Neural cell (in vitro differentiated cells): ENCODE results near the gene ALPI.

Source experiments
- MXI1 ChIP-seq: fragments of 450-650 bp; conservative IDR thresholded peaks from 2 replicates; pipeline ENCODE4 v1.6.1; 2014; ENCODE audit warnings: antibody characterized with exemption, mild to moderate bottlenecking; ENCODE audit not compliant: poor library complexity, severe bottlenecking
- TF ChIP-seq, protein P1 (sequence below): fragments of 450-650 bp; IDR thresholded peaks from 2 replicates; pipeline ENCODE4 v1.5.1; 2014; ENCODE audit warnings: antibody characterized with exemption, mild to moderate bottlenecking, moderate library complexity; ENCODE audit not compliant: poor library complexity, severe bottlenecking

DNA sequence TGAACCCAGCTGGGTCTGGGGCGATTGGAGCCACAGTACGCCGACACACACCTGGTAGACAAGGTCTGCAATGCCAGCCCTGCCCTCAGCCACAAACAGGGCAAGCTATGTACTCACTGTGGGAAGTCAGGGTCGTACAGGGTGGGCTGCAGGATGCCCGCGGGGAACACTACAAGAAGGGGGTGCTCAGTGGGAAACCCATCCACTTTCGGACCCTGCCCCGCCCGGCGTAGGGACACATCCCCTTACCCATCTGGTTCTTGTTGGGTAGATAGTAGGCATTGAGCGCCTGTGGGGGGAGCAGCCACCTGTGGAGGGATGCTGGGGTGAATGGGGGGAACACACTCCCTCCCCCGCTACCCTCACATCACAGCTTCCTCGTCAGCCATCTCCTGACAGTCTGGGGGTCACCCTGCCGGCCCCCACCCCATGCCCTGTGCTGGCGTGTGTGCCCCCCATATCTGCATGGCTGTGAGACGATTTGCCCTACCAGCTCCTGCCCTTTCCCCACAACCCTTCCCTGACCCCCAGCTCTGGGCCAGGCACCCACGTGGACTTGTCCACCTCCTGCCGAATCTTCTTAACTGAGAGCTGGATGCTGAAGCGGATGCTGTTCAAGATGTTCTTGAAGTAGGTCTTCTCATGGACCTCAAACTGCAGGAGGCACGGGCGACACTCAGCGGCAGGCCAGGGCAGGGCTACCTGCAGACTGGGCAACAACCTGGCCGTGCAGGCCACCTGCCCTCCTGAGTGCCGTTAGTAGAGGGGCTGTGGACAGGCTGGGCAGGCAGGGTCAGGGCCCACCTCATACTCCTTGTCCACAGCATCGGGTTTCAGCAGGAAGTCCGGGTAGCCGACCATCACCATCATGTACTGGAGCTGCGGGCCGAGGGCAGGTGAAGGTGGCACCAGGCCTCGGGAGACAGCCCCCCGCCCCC, 26.6 kb downstream of the ALPI start:
- TF ChIP-seq, protein P1, sequence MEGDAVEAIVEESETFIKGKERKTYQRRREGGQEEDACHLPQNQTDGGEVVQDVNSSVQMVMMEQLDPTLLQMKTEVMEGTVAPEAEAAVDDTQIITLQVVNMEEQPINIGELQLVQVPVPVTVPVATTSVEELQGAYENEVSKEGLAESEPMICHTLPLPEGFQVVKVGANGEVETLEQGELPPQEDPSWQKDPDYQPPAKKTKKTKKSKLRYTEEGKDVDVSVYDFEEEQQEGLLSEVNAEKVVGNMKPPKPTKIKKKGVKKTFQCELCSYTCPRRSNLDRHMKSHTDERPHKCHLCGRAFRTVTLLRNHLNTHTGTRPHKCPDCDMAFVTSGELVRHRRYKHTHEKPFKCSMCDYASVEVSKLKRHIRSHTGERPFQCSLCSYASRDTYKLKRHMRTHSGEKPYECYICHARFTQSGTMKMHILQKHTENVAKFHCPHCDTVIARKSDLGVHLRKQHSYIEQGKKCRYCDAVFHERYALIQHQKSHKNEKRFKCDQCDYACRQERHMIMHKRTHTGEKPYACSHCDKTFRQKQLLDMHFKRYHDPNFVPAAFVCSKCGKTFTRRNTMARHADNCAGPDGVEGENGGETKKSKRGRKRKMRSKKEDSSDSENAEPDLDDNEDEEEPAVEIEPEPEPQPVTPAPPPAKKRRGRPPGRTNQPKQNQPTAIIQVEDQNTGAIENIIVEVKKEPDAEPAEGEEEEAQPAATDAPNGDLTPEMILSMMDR: no peak
- TF ChIP-seq MXI1: no peak
